ENCODE data around the gene COA1.
"Not testable (repeated sequence)": the region's sequence is repeated elsewhere in the genome, so short reads cannot be mapped to it uniquely, and the experiment has no call there.

DNA sequence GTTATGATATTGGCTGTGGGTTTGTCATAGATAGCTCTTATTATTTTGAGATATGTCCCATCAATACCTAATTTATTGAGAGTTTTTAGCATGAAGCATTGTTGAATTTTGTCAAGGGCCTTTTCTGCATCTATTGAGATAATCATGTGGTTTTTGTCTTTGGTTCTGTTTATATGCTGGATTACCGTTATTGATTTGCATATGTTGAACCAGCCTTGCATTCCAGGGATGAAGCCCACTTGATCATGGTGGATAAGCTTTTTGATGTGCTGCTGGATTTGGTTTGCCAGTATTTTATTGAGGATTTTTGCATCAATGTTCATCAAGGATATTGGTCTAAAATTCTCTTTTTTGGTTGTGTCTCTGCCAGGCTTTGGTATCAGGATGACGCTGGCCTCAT, 45.9 kb upstream of the COA1 start:
- TF ChIP-seq, protein P1, sequence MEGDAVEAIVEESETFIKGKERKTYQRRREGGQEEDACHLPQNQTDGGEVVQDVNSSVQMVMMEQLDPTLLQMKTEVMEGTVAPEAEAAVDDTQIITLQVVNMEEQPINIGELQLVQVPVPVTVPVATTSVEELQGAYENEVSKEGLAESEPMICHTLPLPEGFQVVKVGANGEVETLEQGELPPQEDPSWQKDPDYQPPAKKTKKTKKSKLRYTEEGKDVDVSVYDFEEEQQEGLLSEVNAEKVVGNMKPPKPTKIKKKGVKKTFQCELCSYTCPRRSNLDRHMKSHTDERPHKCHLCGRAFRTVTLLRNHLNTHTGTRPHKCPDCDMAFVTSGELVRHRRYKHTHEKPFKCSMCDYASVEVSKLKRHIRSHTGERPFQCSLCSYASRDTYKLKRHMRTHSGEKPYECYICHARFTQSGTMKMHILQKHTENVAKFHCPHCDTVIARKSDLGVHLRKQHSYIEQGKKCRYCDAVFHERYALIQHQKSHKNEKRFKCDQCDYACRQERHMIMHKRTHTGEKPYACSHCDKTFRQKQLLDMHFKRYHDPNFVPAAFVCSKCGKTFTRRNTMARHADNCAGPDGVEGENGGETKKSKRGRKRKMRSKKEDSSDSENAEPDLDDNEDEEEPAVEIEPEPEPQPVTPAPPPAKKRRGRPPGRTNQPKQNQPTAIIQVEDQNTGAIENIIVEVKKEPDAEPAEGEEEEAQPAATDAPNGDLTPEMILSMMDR (IDR thresholded peaks at IDR 0.05) = not testable (repeated sequence)
- not testable (repeated sequence) for TF ChIP-seq POLR2A (IDR thresholded peaks at IDR 0.05)

All from ovary (tissue), 3 donors.